ENCODE measurements around the gene AP3B1. TPM values are rescaled to one million over a fixed set of nuclear protein-coding genes. Genes with fewer than 3 reads are reported as not detected.

The AP3B1 gene
- total RNA-seq, 1 experiment from 2014 or later = 50.3 TPM

DNA sequence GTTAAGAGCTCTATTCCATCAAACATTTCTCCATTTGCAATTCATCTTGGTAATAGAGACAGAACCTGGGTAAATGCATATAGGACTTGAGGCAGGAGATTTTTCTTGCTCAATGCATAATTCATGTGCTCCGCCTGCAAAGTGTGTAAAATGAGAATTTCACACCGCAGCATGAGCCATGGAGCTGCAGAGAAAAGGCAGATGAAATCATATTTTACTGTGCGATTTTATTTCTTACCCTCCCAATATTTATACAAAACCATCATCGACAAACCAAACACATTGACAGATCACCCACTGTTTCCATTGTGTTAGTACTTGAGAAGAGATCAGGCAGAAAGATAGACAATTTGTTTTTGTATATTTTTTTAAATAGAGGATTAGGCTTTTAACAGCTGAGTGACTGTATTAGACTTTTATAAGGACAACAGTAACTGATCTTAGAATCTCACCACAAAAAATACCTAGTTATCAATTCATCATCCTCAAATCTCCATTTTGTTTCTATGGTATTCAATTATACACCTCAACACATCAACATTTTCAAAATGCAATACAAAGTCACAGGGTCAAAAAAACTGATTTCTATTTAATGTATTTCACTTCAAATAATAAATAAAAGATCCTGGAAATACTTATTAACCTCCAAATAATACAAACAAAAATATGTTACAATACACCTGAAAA is 191.1 kb downstream of the AP3B1 start (continued):
- TF ChIP-seq, protein P1, sequence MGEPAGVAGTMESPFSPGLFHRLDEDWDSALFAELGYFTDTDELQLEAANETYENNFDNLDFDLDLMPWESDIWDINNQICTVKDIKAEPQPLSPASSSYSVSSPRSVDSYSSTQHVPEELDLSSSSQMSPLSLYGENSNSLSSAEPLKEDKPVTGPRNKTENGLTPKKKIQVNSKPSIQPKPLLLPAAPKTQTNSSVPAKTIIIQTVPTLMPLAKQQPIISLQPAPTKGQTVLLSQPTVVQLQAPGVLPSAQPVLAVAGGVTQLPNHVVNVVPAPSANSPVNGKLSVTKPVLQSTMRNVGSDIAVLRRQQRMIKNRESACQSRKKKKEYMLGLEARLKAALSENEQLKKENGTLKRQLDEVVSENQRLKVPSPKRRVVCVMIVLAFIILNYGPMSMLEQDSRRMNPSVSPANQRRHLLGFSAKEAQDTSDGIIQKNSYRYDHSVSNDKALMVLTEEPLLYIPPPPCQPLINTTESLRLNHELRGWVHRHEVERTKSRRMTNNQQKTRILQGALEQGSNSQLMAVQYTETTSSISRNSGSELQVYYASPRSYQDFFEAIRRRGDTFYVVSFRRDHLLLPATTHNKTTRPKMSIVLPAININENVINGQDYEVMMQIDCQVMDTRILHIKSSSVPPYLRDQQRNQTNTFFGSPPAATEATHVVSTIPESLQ (CRISPR knock-in tag; IDR thresholded peaks at IDR 0.05) = no peak
- no peak for TF ChIP-seq GABPB1 (CRISPR knock-in tag; IDR thresholded peaks at IDR 0.05)
- no peak for TF ChIP-seq NR3C1 (CRISPR knock-in tag; conservative IDR thresholded peaks at IDR 0.05; ENCODE audit: low read depth)

DNA sequence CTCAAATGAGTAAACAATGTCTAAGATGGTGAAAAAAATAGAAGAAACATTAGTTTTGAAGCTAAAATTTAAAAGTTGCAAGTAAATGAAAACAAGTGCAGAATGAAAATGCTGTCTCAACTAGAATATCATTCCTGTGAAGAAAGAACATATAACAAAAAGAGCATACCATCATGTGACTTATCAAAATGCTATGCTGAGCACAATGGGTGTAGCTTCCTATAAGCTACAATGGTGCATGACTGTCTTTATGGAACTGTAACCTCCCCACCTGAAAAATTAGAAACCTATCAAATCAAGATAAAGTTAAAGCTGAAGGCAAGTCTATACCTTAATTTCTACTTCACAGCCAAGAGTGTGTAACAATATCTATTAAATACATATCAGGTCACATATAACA is 192.0 kb downstream of the AP3B1 start:
- Mint-ChIP-seq H3K27me3 (ENCODE audit: low read depth) (no peaks in the 10 kb centered on the region), H3K36me3 (peaks cover 31% of the 10 kb centered on the region), H3K4me1 (peaks cover 17% of the 10 kb centered on the region), H3K27ac (no peak overlapping the region), H3K4me3 (no peak overlapping the region), H3K9me3 (peaks cover 10% of the 10 kb centered on the region)
- ChIA-PET POLR2A (no interaction called here), CTCF (interaction anchor here (1.0 kb wide), 1 partner anchor 25 kb away, joined by 3 read pairs; no protein-coding TSS in a partner anchor)
- ATAC-seq = no peak
- TF ChIP-seq NFYB (CRISPR knock-in tag; conservative IDR thresholded peaks at IDR 0.05; ENCODE audit: low read depth) (no peak), ATF1 (CRISPR knock-in tag; IDR thresholded peaks at IDR 0.05) (no peak), SOX15 (CRISPR knock-in tag; IDR thresholded peaks at IDR 0.05) (no peak), NR1H2 (CRISPR knock-in tag; IDR thresholded peaks at IDR 0.05) (no peak), RORB (CRISPR knock-in tag; IDR thresholded peaks at IDR 0.05) (no peak), OVOL2 (CRISPR knock-in tag; IDR thresholded peaks at IDR 0.05; ENCODE audit: borderline replicate concordance) (no peak), NFE2L1 (CRISPR knock-in tag; IDR thresholded peaks at IDR 0.05) (no peak), ZNF317 (CRISPR knock-in tag; IDR thresholded peaks at IDR 0.05; ENCODE audit: borderline replicate concordance, low read depth) (no peak)
- TF ChIP-seq, protein P2, sequence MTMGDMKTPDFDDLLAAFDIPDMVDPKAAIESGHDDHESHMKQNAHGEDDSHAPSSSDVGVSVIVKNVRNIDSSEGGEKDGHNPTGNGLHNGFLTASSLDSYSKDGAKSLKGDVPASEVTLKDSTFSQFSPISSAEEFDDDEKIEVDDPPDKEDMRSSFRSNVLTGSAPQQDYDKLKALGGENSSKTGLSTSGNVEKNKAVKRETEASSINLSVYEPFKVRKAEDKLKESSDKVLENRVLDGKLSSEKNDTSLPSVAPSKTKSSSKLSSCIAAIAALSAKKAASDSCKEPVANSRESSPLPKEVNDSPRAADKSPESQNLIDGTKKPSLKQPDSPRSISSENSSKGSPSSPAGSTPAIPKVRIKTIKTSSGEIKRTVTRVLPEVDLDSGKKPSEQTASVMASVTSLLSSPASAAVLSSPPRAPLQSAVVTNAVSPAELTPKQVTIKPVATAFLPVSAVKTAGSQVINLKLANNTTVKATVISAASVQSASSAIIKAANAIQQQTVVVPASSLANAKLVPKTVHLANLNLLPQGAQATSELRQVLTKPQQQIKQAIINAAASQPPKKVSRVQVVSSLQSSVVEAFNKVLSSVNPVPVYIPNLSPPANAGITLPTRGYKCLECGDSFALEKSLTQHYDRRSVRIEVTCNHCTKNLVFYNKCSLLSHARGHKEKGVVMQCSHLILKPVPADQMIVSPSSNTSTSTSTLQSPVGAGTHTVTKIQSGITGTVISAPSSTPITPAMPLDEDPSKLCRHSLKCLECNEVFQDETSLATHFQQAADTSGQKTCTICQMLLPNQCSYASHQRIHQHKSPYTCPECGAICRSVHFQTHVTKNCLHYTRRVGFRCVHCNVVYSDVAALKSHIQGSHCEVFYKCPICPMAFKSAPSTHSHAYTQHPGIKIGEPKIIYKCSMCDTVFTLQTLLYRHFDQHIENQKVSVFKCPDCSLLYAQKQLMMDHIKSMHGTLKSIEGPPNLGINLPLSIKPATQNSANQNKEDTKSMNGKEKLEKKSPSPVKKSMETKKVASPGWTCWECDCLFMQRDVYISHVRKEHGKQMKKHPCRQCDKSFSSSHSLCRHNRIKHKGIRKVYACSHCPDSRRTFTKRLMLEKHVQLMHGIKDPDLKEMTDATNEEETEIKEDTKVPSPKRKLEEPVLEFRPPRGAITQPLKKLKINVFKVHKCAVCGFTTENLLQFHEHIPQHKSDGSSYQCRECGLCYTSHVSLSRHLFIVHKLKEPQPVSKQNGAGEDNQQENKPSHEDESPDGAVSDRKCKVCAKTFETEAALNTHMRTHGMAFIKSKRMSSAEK (CRISPR knock-in tag; IDR thresholded peaks at IDR 0.05; ENCODE audit: borderline replicate concordance) = no peak
- TF ChIP-seq, protein P3, sequence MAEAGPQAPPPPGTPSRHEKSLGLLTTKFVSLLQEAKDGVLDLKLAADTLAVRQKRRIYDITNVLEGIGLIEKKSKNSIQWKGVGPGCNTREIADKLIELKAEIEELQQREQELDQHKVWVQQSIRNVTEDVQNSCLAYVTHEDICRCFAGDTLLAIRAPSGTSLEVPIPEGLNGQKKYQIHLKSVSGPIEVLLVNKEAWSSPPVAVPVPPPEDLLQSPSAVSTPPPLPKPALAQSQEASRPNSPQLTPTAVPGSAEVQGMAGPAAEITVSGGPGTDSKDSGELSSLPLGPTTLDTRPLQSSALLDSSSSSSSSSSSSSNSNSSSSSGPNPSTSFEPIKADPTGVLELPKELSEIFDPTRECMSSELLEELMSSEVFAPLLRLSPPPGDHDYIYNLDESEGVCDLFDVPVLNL (CRISPR knock-in tag; IDR thresholded peaks at IDR 0.05; ENCODE audit: borderline replicate concordance, low read depth) = no peak
- TF ChIP-seq, protein P4, sequence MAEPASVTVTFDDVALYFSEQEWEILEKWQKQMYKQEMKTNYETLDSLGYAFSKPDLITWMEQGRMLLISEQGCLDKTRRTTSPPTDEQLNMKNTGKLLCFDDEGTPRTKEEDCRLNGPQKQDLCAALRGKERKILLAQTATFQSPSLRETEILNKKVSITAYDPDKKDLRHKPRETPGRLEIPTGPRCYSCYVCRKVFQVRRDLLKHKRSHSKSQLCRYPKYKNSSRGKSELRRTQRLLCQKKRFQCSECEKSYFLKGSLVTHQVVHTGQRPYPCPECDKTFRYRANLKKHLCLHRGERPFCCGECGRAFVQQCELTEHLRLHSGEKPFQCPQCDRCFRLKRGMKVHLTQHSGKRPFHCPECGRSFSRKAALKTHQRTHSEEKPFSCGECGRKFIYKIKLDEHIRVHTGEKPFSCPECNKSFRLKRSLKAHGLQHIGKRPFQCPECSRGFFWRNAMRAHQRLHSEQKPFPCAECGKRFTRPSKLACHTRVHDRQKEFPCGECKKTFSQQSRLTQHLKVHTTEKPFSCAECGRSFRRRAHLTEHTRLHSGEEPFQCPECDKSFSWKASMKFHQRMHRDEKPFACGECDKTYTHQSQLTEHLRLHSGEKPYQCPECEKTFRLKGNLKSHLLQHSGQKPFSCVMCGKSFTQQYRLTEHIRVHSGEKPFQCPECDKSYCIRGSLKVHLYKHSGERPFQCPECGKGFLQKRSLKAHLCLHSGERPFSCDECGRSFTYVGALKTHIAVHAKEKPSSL (CRISPR knock-in tag; conservative IDR thresholded peaks at IDR 0.05) = no peak
- no peak for DNase-seq (ENCODE audit: low spot score)
